Measurements from ENCODE around the gene ABHD13.

DNA sequence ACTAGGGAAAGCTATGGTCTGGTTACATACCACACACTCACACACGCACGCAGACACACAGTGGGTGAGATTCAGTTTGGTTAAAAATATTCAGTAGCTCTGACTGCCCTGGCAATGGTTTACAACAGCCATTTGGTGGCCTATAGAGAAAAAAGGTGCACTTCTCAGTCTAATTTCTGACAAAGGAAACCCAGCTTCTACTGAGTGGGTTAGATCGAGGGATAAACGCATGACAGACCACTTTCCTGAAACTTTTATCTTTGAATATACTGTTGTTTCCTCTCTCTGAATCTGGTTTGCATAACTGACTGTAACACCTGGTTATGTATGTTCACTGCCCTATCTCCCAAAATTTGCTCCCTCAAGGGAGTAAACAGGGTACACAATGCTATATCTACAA, 5.3 kb upstream of the ABHD13 start:
- TF ChIP-seq POLR2A (IDR thresholded peaks at IDR 0.05; ENCODE audit: low read length) (no peak), GATA1 (IDR thresholded peaks at IDR 0.05; ENCODE audit: low read depth, low read length) (no peak)
